Fibroblast of lung (primary cell): Measurements from ENCODE around the gene VENTX.

ENCODE experiments used
- CTCF ChIP-seq, 2 donors: IDR thresholded peaks in 1 of 2; conservative IDR thresholded peaks in 1 of 2; 1 replicate in 1 of 2; 2 replicates in 1 of 2; pipeline ENCODE4 v1.5.1; 2011 to 2012; ENCODE audit warnings: low read length in 2 of 2, control low read depth in 1 of 2, inconsistent platforms in 1 of 2, low read depth in 1 of 2, mild to moderate bottlenecking in 1 of 2
- EZH2 ChIP-seq: IDR thresholded peaks from 2 replicates; pipeline ENCODE4 v1.5.1; 2012; ENCODE audit warnings: low read length, control low read depth, mild to moderate bottlenecking; ENCODE audit errors: missing control alignments

- TF ChIP-seq CTCF (conservative IDR thresholded peaks at IDR 0.05 in 1 of 2, IDR thresholded peaks at IDR 0.05 in 1 of 2; ENCODE audit: low read depth in 1 of 2, low read length in 2 of 2) = no peak
- no peak for TF ChIP-seq EZH2
These were observed 41.3 kb upstream of the VENTX start for GRCh38 chr10:133196221-133196915.
